H1 (cell line): ENCODE results near the gene TMEM151B. TPM values are rescaled to one million over a fixed set of nuclear protein-coding genes. Genes with fewer than 3 reads are reported as not detected.
A peak's percentile ranks its signal among the peaks of the same experiment; 100 is the strongest.

Experiments
- BCL11A ChIP-seq, 2 experiments: IDR thresholded peaks; one replicate each; pipeline ENCODE4 v1.6.1; 2011; ENCODE audit warnings: low read depth in 2 of 2, low read length in 2 of 2, mild to moderate bottlenecking in 2 of 2
- EP300 ChIP-seq, 2 experiments: IDR thresholded peaks; 1 replicate in 1 of 2; 2 replicates in 1 of 2; pipeline ENCODE4 v1.6.1; 2011 to 2012; ENCODE audit warnings: low read depth in 2 of 2, low read length in 2 of 2, mild to moderate bottlenecking in 2 of 2, borderline replicate concordance in 1 of 2, inconsistent platforms in 1 of 2, moderate library complexity in 1 of 2
- RAD21 ChIP-seq, 2 experiments: IDR thresholded peaks in 1 of 2; conservative IDR thresholded peaks in 1 of 2; 2 replicates each; pipeline ENCODE4 v1.6.1; 2011; ENCODE audit warnings: low read depth in 2 of 2, low read length in 2 of 2, improper control_type of control experiment in 1 of 2, inconsistent platforms in 1 of 2, mild to moderate bottlenecking in 1 of 2, moderate library complexity in 1 of 2
- TAF7 ChIP-seq: optimal IDR thresholded peaks from 2 replicates; pipeline ENCODE3; 2011; ENCODE audit warnings: low read depth, mild to moderate bottlenecking, inconsistent platforms, low read length, moderate library complexity, borderline replicate concordance
- polyA plus RNA-seq, 7 experiments: library from polyadenylated mRNA; depleted of rRNA in 3 of 7; stranded (reverse) in 5 of 7; unstranded in 2 of 7; fragments of >200 nt in 5 of 7; fragments of 200-250 nt in 2 of 7; gene quantifications; 1 replicate in 5 of 7; 2 replicates in 1 of 7; 4 replicates in 1 of 7; pipeline versions ENCODE4 v1.2.1 to v1.2.3, GENCODE V29; 2011 to 2013; ENCODE audit warnings: missing spikeins in 2 of 7, mixed read lengths in 2 of 7
- total RNA-seq: library from RNA; stranded (reverse); fragmentation: NEBNext Ultra II Directional; extraction: Animal tissue kit (Norgen Biotek cat#: 25700); gene quantifications from 2 replicates; pipeline ENCODE4 v1.2.1, GENCODE V29; 2021
- TF ChIP-seq, protein P1 (sequence below): fragments of 300-600 bp; sonication (generic); IDR thresholded peaks from 2 replicates; pipeline ENCODE4 v1.7.1; 2012; ENCODE audit warnings: low read length, moderate library complexity, mild to moderate bottlenecking, inconsistent platforms; ENCODE audit not compliant: insufficient replicate concordance
- TF ChIP-seq, protein P2 (sequence below), 3 experiments: IDR thresholded peaks; 1 replicate in 2 of 3; 2 replicates in 1 of 3; pipeline versions ENCODE4 v1.5.1 to v1.6.1; 2011; ENCODE audit warnings: low read length in 3 of 3, mild to moderate bottlenecking in 3 of 3, inconsistent platforms in 2 of 3, low read depth in 1 of 3, moderate library complexity in 1 of 3; ENCODE audit not compliant: insufficient read depth in 1 of 3; ENCODE audit errors: control extremely low read depth in 1 of 3
- TF ChIP-seq, protein P3 (sequence below): IDR thresholded peaks from 2 replicates; pipeline ENCODE4 v1.6.1; 2012; ENCODE audit warnings: inconsistent platforms

Gene TMEM151B
- total and polyA plus RNA-seq, 2 of the 8 experiments (the other 6 are each of a cell fraction or from before 2014, with no cell fraction given) = 8.0 to 15.5 TPM

DNA sequence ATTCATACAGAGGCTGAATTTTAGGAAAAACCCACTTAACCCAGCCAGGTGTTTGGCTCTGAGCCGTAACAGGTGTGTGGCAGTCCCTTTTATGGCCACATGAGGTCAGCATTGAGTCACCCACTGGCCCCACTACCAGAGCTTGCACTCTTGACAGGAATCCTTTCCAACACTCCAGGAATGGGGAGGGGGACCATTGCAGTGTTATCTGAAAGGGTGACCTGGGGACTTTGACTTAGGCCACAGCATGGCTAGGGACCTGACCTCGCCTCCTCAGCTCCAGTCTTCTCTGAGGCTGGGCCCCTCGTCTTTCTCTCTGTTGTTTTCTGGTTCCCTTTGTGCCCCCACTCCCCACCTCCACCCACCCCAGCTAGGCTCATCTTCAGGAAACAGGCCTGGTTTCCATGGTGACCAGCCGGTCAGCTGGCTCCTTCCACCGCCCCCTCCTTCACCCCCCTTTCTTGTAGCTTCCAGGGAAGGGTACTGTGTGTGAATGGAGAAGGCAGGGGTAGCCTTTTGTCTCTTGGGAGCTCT, 2.1 kb upstream of the TMEM151B start (continued):
- TF ChIP-seq, protein P1, sequence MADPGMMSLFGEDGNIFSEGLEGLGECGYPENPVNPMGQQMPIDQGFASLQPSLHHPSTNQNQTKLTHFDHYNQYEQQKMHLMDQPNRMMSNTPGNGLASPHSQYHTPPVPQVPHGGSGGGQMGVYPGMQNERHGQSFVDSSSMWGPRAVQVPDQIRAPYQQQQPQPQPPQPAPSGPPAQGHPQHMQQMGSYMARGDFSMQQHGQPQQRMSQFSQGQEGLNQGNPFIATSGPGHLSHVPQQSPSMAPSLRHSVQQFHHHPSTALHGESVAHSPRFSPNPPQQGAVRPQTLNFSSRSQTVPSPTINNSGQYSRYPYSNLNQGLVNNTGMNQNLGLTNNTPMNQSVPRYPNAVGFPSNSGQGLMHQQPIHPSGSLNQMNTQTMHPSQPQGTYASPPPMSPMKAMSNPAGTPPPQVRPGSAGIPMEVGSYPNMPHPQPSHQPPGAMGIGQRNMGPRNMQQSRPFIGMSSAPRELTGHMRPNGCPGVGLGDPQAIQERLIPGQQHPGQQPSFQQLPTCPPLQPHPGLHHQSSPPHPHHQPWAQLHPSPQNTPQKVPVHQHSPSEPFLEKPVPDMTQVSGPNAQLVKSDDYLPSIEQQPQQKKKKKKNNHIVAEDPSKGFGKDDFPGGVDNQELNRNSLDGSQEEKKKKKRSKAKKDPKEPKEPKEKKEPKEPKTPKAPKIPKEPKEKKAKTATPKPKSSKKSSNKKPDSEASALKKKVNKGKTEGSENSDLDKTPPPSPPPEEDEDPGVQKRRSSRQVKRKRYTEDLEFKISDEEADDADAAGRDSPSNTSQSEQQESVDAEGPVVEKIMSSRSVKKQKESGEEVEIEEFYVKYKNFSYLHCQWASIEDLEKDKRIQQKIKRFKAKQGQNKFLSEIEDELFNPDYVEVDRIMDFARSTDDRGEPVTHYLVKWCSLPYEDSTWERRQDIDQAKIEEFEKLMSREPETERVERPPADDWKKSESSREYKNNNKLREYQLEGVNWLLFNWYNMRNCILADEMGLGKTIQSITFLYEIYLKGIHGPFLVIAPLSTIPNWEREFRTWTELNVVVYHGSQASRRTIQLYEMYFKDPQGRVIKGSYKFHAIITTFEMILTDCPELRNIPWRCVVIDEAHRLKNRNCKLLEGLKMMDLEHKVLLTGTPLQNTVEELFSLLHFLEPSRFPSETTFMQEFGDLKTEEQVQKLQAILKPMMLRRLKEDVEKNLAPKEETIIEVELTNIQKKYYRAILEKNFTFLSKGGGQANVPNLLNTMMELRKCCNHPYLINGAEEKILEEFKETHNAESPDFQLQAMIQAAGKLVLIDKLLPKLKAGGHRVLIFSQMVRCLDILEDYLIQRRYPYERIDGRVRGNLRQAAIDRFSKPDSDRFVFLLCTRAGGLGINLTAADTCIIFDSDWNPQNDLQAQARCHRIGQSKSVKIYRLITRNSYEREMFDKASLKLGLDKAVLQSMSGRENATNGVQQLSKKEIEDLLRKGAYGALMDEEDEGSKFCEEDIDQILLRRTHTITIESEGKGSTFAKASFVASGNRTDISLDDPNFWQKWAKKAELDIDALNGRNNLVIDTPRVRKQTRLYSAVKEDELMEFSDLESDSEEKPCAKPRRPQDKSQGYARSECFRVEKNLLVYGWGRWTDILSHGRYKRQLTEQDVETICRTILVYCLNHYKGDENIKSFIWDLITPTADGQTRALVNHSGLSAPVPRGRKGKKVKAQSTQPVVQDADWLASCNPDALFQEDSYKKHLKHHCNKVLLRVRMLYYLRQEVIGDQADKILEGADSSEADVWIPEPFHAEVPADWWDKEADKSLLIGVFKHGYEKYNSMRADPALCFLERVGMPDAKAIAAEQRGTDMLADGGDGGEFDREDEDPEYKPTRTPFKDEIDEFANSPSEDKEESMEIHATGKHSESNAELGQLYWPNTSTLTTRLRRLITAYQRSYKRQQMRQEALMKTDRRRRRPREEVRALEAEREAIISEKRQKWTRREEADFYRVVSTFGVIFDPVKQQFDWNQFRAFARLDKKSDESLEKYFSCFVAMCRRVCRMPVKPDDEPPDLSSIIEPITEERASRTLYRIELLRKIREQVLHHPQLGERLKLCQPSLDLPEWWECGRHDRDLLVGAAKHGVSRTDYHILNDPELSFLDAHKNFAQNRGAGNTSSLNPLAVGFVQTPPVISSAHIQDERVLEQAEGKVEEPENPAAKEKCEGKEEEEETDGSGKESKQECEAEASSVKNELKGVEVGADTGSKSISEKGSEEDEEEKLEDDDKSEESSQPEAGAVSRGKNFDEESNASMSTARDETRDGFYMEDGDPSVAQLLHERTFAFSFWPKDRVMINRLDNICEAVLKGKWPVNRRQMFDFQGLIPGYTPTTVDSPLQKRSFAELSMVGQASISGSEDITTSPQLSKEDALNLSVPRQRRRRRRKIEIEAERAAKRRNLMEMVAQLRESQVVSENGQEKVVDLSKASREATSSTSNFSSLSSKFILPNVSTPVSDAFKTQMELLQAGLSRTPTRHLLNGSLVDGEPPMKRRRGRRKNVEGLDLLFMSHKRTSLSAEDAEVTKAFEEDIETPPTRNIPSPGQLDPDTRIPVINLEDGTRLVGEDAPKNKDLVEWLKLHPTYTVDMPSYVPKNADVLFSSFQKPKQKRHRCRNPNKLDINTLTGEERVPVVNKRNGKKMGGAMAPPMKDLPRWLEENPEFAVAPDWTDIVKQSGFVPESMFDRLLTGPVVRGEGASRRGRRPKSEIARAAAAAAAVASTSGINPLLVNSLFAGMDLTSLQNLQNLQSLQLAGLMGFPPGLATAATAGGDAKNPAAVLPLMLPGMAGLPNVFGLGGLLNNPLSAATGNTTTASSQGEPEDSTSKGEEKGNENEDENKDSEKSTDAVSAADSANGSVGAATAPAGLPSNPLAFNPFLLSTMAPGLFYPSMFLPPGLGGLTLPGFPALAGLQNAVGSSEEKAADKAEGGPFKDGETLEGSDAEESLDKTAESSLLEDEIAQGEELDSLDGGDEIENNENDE = no peak
- TF ChIP-seq, protein P2, sequence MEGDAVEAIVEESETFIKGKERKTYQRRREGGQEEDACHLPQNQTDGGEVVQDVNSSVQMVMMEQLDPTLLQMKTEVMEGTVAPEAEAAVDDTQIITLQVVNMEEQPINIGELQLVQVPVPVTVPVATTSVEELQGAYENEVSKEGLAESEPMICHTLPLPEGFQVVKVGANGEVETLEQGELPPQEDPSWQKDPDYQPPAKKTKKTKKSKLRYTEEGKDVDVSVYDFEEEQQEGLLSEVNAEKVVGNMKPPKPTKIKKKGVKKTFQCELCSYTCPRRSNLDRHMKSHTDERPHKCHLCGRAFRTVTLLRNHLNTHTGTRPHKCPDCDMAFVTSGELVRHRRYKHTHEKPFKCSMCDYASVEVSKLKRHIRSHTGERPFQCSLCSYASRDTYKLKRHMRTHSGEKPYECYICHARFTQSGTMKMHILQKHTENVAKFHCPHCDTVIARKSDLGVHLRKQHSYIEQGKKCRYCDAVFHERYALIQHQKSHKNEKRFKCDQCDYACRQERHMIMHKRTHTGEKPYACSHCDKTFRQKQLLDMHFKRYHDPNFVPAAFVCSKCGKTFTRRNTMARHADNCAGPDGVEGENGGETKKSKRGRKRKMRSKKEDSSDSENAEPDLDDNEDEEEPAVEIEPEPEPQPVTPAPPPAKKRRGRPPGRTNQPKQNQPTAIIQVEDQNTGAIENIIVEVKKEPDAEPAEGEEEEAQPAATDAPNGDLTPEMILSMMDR (IDR thresholded peaks at IDR 0.05; ENCODE audit: control extremely low read depth in 1 of 3, insufficient read depth in 1 of 3, low read depth in 1 of 3, low read length in 3 of 3) = peak in 2 of 3 experiments; percentile 94 to 98; a peak in 3 of 4 replicates
- no peak for TF ChIP-seq TAF7
- TF ChIP-seq BCL11A (IDR thresholded peaks at IDR 0.05; ENCODE audit: low read depth in 2 of 2, low read length in 2 of 2) = no peak
- peak; percentile 97 to 98 for TF ChIP-seq RAD21 (IDR thresholded peaks at IDR 0.05 in 1 of 2, conservative IDR thresholded peaks at IDR 0.05 in 1 of 2; ENCODE audit: low read depth in 2 of 2, low read length in 2 of 2)
- TF ChIP-seq, protein P3, sequence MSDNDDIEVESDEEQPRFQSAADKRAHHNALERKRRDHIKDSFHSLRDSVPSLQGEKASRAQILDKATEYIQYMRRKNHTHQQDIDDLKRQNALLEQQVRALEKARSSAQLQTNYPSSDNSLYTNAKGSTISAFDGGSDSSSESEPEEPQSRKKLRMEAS = no peak; the same call in 1 of the 2 replicates
- no peak for TF ChIP-seq EP300 (IDR thresholded peaks at IDR 0.05; ENCODE audit: borderline replicate concordance in 1 of 2, low read depth in 2 of 2, low read length in 2 of 2)
